Neural progenitor cell (in vitro differentiated cells): ENCODE data around the gene ZMYND8.
A peak's percentile ranks its signal among the peaks of the same experiment; 100 is the strongest.

Experiments used
- CTCF ChIP-seq: fragments of 200-600 bp; sonication (generic); IDR thresholded peaks from 2 replicates; pipeline ENCODE4 v1.5.1; 2017; ENCODE audit warnings: antibody characterized with exemption, mild to moderate bottlenecking
- EZH2 ChIP-seq: fragments of 200-600 bp; sonication (generic); IDR thresholded peaks from 2 replicates; pipeline ENCODE4 v1.6.1; 2017; ENCODE audit warnings: antibody characterized with exemption, mild to moderate bottlenecking, moderate library complexity

- peak; percentile 57 for TF ChIP-seq CTCF
- no peak for TF ChIP-seq EZH2
These were observed 59.5 kb downstream of the ZMYND8 start for GRCh38 chr20:47296950-47297349.
